Central memory CD4-positive, alpha-beta T cell (primary cell): ENCODE measurements around the gene DGKB.

ENCODE experiments used
- DNase-seq: peaks from one replicate; pipeline ENCODE4 v3.0.0; 2022

The DGKB gene

GRCh38 chr7:14858866-14859265, 43.7 kb downstream of the DGKB start:
- DNase-seq, result no peak

DNA sequence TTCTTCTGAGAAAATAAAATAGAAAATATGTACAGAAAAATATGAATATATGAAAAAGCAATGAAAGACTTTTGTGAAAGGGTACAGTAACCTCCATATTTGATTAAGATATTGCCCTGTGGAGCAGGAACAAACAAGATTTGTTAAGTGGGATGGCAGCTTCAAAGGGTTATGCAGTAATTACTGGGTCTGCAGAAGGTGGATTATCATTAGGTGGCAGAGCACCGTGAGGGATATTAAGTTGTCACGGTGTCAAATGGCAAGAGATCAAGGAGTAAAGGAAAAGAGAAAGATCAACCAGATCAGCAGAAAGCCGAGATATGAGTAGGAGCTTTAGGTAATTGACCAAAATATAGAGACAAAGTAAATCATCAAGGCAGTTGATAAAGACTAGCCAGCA, 44.1 kb downstream of the DGKB start:
- DNase-seq, result no peak

GRCh38 chr7:14855033-14855794, 47.3 kb downstream of the DGKB start:
- no peak for DNase-seq

- no peak for DNase-seq
Observed at GRCh38 chr7:14854471-14854870, 48.1 kb downstream of the DGKB start.

GRCh38 chr7:14851610-14852009, 50.9 kb downstream of the DGKB start:
- no peak for DNase-seq

DNA sequence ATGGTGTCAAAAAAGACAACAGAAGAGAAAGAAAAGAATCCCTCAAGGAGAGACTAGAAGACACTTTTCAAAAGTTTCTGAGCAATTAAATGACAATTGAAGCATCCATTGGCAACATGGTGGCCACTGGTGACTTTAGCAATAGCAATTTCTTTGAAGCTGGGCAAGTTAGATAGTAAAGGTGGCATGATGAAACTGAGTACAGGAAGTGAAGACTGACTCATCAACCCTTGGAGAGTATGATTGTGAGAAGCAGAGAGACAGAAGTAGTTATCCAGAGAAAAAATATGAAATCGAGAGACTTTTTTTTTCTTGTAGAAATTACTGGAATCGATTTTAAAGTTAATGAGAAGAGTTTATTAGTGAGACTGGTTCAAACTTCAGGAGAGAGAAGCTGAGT, 52.5 kb downstream of the DGKB start:
- no peak for DNase-seq

DNA sequence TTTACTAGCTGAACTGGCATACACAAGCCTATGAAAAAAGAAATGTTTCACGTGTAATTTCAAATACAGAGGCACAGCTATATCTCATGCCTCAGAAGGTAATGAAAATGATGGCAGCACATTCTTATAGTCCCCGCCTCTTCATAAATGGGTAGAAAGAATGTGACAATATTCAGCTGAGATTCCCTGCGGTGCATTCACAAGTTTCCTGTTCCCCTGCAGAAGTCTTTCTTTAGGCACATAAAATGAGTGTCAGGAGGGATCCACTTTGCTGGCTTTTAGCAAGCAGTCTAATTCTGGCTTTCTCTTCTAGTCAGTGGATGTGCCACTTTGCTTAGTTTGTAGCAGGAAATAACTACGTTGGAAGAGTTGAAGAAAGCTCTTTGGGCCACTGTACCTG, 56.1 kb downstream of the DGKB start:
- DNase-seq, result no peak

- no peak for DNase-seq
Observed at GRCh38 chr7:14843755-14844154, 58.8 kb downstream of the DGKB start.

DNA sequence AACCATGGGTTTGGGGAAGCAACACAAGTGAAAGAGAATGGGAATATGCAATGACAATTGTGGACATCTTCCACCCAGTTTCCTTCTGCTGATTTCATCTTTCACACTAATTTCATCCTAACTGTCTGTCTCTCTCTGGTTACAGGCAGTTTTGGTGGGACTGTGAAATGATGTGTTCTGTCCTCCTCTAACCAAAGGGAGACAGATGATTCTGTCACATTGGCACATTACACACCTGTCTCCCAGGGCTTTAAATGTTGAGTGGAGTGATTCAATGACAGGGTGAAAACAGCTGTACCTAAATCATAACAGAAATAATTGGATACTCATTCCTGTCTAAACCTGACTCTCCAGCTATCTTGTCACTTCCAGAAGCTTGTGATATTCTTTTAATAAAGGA, 60.0 kb downstream of the DGKB start:
- no peak for DNase-seq

GRCh38 chr7:14841869-14842268, 60.7 kb downstream of the DGKB start:
- DNase-seq, result no peak

GRCh38 chr7:14841086-14841485, 61.5 kb downstream of the DGKB start:
- no peak for DNase-seq

GRCh38 chr7:14839307-14839706, 63.2 kb downstream of the DGKB start:
- DNase-seq, result no peak

GRCh38 chr7:14837216-14837615, 65.3 kb downstream of the DGKB start:
- no peak for DNase-seq

- no peak for DNase-seq
Observed at GRCh38 chr7:14836571-14837189, 65.9 kb downstream of the DGKB start.

DNA sequence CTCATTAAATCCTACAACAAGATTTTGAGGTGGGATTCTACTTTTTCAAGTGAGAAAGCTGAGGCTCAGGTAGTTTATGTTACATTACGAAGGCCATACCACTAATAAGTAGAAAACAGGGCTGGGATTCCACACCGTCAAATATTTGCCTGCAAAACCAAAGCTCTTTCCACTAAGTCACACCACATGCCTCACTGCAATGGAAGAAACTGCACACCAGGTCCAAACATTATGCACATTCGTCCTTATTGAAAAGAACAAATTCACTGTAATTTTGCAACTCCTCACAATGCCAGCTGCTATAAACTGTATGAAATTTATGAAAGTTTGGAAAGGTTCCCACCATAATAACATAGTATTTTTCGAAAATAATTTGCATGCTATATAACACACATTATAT, 66.5 kb downstream of the DGKB start:
- no peak for DNase-seq

DNA sequence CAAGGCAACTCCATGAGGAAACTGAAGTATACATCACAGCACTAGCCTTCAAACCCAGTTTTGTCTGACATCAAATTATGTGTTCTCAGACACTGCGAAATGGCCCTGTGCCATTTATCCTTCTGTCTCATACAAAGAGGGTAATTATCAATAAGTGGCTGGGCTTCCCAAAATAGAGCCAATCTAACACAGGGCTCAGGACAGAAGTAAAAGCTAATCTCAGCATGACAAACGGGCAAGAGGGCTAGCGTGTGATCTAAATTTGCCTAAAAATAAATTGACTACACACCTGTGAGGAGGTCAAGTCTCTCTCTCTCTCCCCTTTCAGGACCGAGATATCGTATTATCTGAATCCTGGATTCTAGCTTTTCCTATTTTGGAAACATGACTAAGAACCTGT, 67.2 kb downstream of the DGKB start:
- DNase-seq, result no peak

DNA sequence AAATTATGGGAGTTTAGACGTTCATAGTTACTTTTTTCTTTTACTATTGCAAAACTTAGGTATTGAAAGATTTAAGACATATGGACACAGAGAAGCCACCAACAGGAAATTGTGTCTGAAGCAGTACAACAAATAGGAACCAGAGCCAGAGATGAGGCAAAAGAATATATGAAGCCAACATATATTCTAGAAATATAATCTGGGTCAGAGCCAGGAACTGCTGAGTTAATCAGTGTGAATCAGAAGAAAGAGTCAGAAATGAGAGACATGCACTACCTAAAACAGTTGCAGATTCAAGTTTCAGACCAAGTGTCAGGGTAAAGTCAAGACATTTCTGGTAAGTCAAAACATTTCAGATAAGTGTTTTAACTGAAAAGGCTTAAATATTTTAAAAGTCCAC, 67.7 kb downstream of the DGKB start:
- no peak for DNase-seq

GRCh38 chr7:14834456-14834855, 68.1 kb downstream of the DGKB start:
- no peak for DNase-seq

- no peak for DNase-seq
Observed at GRCh38 chr7:14833707-14834106, 68.8 kb downstream of the DGKB start.

DNA sequence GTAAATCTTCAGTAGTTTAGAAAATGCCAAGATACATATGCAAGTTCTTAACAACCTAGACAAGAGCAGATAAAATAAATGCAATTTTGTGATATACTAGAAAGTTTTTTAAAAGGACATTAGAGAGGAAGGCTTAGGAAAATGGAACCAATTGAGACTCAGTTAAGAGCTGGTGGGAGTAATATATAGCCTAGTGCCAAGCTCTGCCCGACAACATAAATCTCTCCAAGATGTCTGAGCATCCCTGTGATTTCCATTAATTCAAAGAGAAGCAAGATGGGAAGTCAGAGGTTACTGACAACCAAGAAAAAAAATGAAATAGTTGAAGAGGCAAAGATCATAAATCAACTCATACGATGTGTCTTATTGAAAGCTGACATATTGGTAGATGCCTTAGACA, 74.5 kb downstream of the DGKB start:
- no peak for DNase-seq

DNA sequence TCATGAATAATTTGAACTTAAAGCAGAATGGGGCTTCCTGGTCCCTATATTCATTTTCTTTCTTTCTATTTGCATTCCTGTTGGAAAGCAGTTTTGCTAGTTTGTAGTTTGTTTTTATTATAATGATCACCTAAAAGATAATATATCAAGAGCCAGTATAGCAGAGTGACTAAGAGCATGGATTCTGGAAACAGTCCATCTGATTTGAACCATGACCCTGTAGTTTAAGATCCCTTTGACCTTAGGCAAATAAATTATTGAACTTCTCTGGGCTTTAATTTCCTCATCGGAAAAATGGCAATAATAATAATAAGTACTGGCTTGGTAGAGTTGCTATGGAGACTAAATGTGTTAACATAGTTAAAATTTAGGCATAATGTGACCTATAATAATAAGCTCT, 76.1 kb downstream of the DGKB start:
- no peak for DNase-seq

DNA sequence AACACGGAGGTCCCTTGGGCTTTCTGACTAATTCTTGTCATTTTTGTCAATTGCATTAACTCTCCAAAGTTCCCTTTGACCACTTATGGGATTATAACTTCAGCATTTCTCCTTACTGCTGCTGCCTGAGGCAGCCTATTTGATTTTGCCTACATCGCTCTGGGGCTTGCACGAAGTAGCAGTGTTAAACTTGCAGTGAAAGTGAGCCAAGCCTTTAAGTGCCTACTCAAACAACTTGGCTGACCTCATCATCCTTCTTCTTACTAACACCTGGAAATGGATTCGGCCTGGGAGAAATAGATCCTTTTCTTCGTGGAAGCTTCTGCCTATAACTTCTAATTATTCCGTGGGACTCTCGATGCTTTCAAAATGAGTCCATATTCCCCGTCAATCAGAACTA, 76.6 kb downstream of the DGKB start:
- DNase-seq, result no peak

DNA sequence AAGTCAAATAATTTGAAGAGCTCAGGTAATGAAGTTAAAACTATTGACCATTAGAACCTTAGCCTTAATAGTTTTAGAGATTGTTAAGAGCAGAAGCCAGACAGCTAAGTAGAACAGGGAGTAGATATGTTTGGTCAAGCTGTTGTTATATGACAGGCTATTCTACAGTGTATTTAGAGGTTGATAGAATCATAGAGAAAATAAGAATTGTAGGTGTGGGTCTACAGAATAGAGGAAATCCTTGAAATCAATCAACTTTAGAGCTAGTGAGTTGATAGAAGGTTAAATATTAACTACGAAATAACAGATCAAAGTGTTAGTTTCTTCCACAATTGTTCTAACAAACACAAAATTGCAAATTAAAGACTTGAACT, 80.1 kb downstream of the DGKB start:
- DNase-seq, result no peak

GRCh38 chr7:14821757-14822480, 80.6 kb downstream of the DGKB start:
- no peak for DNase-seq
